ENCODE data around the gene GALNT7. TPM values are rescaled to one million over a fixed set of nuclear protein-coding genes. Genes with fewer than 3 reads are reported as not detected.

GALNT7 gene
- total and polyA plus RNA-seq, 7 donors: 0.69 to 3.2 (median 1.6) TPM

- no peaks in the 10 kb centered on the region for H3K4me1 ChIP-seq
- H3K27me3 ChIP-seq (ENCODE audit: insufficient read depth in 3 of 3, low read length in 2 of 3): no peaks in the 10 kb centered on the region
- H3K36me3 ChIP-seq (ENCODE audit: insufficient read depth in 1 of 2, low read depth in 1 of 2): no peaks in the 10 kb centered on the region
- DNase-seq: peak; percentile 43 to 54
- no peaks in the 10 kb centered on the region for H3K9me3 ChIP-seq
- TF ChIP-seq, protein P1, sequence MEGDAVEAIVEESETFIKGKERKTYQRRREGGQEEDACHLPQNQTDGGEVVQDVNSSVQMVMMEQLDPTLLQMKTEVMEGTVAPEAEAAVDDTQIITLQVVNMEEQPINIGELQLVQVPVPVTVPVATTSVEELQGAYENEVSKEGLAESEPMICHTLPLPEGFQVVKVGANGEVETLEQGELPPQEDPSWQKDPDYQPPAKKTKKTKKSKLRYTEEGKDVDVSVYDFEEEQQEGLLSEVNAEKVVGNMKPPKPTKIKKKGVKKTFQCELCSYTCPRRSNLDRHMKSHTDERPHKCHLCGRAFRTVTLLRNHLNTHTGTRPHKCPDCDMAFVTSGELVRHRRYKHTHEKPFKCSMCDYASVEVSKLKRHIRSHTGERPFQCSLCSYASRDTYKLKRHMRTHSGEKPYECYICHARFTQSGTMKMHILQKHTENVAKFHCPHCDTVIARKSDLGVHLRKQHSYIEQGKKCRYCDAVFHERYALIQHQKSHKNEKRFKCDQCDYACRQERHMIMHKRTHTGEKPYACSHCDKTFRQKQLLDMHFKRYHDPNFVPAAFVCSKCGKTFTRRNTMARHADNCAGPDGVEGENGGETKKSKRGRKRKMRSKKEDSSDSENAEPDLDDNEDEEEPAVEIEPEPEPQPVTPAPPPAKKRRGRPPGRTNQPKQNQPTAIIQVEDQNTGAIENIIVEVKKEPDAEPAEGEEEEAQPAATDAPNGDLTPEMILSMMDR (IDR thresholded peaks at IDR 0.05): peak; percentile 86
- H3K4me3 ChIP-seq: no peak overlapping the region
- no peak overlapping the region for H3K27ac ChIP-seq
- intact Hi-C loops (cut with DNase I): loop anchor here (1.0 to 5.0 kb wide), 2 partner anchors 245 to 246 kb away; no protein-coding TSS in a partner anchor
- ATAC-seq: peak; percentile 81 to 90 (median 87)
- 49 to 52% (median 50%) methylated on average over 4 of the region's 4 CpGs for WGBS, 3 donors
Observed at GRCh38 chr4:173257732-173258717, 89.4 kb downstream of the GALNT7 start.

- 85 to 96% (median 86%) methylated on average over 2 of the region's 2 CpGs for WGBS, 3 donors
- DNase-seq (no peak), ATAC-seq (no peak)
- no peaks in the 10 kb centered on the region for H3K36me3 ChIP-seq (ENCODE audit: insufficient read depth in 1 of 2, low read depth in 1 of 2)
- intact Hi-C loops (cut with DNase I): loop anchor here in 1 of 2 donors (5.0 kb wide), 1 partner anchor 247 kb away; no protein-coding TSS in a partner anchor
- TF ChIP-seq, protein P1 (IDR thresholded peaks at IDR 0.05): no peak
- no peaks in the 10 kb centered on the region for H3K4me1 ChIP-seq
- no peak overlapping the region for H3K27ac ChIP-seq
- H3K9me3 ChIP-seq: no peaks in the 10 kb centered on the region
- no peaks in the 10 kb centered on the region for H3K27me3 ChIP-seq (ENCODE audit: insufficient read depth in 3 of 3, low read length in 2 of 3)
- H3K4me3 ChIP-seq: no peak overlapping the region
Observed at GRCh38 chr4:173258866-173259265, 90.3 kb downstream of the GALNT7 start.

- TF ChIP-seq, protein P1 (IDR thresholded peaks at IDR 0.05): no peak
- H3K27me3 ChIP-seq (ENCODE audit: insufficient read depth in 3 of 3, low read length in 2 of 3): no peaks in the 10 kb centered on the region
- 73 to 92% (median 80%) methylated on average over 6 of the region's 6 CpGs for WGBS, 3 donors
Observed at GRCh38 chr4:173259310-173259709, 90.7 kb downstream of the GALNT7 start.

GRCh38 chr4:173261052-173261451, 92.4 kb downstream of the GALNT7 start:
- H3K27ac ChIP-seq: no peak overlapping the region
- H3K27me3 ChIP-seq (ENCODE audit: insufficient read depth in 3 of 3, low read length in 2 of 3): no peaks in the 10 kb centered on the region
- H3K9me3 ChIP-seq: no peaks in the 10 kb centered on the region
- ATAC-seq (no peak), DNase-seq (no peak)
- no peak overlapping the region for H3K4me3 ChIP-seq
- WGBS, 3 donors: 86 to 93% (median 93%) methylated on average over 2 of the region's 2 CpGs
- peaks cover 10% of the 10 kb centered on the region for H3K4me1 ChIP-seq
- H3K36me3 ChIP-seq (ENCODE audit: insufficient read depth in 1 of 2, low read depth in 1 of 2): no peaks in the 10 kb centered on the region
- intact Hi-C loops (cut with DNase I): no loop called here
- TF ChIP-seq, protein P1 (IDR thresholded peaks at IDR 0.05): no peak

More at GRCh38 chr4:173259310-173259709, 90.7 kb downstream of the GALNT7 start:
- no peak for ATAC-seq
- intact Hi-C loops (cut with DNase I): loop anchor here in 1 of 2 donors (5.0 kb wide), 1 partner anchor 247 kb away; no protein-coding TSS in a partner anchor
- H3K36me3 ChIP-seq (ENCODE audit: insufficient read depth in 1 of 2, low read depth in 1 of 2): no peaks in the 10 kb centered on the region
- no peaks in the 10 kb centered on the region for H3K9me3 ChIP-seq
- DNase-seq: no peak
- H3K27ac ChIP-seq: no peak overlapping the region
- no peak overlapping the region for H3K4me3 ChIP-seq
- peaks cover 2% of the 10 kb centered on the region for H3K4me1 ChIP-seq

Measured in psoas muscle (tissue), 8 donors.